Activated naive CD4-positive, alpha-beta T cell treated with anti-CD3 and anti-CD28 coated beads, Interleukin-2, amount 50 U/mL, for 24 hours (primary cell): Measurements from ENCODE around the gene GPR75.
"Not testable (repeated sequence)": the region's sequence is repeated elsewhere in the genome, so short reads cannot be mapped to it uniquely, and the experiment has no call there.

Experiments
- H3K27ac Mint-ChIP-seq: one replicate; pipeline ENCODE4 v1.8.0; 2021; ENCODE audit warnings: mild to moderate bottlenecking, mixed read lengths
- H3K27me3 Mint-ChIP-seq: one replicate; pipeline ENCODE4 v1.8.0; 2021; ENCODE audit warnings: mixed read lengths
- H3K36me3 Mint-ChIP-seq: one replicate; pipeline ENCODE4 v1.8.0; 2021; ENCODE audit warnings: mixed read lengths
- H3K4me1 Mint-ChIP-seq: one replicate; pipeline ENCODE4 v1.8.0; 2021; ENCODE audit warnings: mixed read lengths
- H3K4me3 Mint-ChIP-seq: one replicate; pipeline ENCODE4 v1.8.0; 2021; ENCODE audit warnings: mild to moderate bottlenecking, mixed read lengths
- H3K9me3 Mint-ChIP-seq: one replicate; pipeline ENCODE4 v1.8.0; 2021; ENCODE audit warnings: mixed read lengths

GPR75 gene

GRCh38 chr2:53828331-53828730 is 31.4 kb downstream of the GPR75 start:
- Mint-ChIP-seq H3K27me3 (no peaks in the 10 kb centered on the region), H3K4me1 (no peaks in the 10 kb centered on the region), H3K4me3 (no peak overlapping the region), H3K27ac (no peak overlapping the region), H3K9me3 (no peaks in the 10 kb centered on the region), H3K36me3 (peaks cover 11% of the 10 kb centered on the region)

GRCh38 chr2:53827398-53828175 is 32.2 kb downstream of the GPR75 start:
- peaks cover 11% of the 10 kb centered on the region for H3K36me3 Mint-ChIP-seq
- H3K27me3 Mint-ChIP-seq, result no peaks in the 10 kb centered on the region
- H3K4me1 Mint-ChIP-seq, result no peaks in the 10 kb centered on the region
- H3K27ac Mint-ChIP-seq, result no peak overlapping the region
- no peak overlapping the region for H3K4me3 Mint-ChIP-seq
- no peaks in the 10 kb centered on the region for H3K9me3 Mint-ChIP-seq

DNA sequence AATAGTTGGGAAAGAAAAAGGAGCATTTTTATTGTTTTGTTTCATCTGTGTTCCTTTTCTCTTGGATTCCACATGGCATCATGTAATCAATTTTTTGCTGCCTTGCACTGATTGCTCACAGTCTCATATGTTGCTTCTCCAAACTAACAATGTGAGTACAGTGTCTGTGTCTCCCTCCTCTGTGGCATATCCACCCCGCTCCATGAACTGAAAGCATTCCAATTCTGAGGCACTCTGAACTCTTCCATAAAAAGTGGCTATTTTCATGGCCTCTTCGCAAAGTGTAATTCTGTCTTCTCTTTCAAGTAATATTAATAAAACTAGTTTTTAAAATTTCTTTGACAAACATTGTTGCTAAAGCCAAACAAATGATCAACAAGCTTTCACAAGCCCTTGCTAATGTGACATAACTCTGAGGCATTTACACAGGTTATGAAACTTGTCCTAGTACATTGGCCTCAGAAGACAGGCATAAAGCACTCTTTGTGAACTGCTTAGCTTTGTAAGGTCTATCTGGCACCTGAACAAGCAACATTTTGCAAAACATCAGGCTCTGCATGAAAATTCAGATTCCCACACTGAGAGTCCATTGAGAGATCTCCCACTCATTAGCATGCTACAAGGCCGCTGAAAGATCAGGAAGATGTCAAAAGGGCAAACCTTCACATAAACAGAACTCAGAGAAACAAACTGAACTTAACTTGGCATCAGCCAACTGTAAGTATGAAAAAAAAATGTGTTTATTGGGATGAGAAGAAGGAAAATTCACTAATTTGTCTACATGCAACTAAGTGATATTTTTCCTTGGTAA is 33.0 kb downstream of the GPR75 start:
- Mint-ChIP-seq H3K9me3 (no peaks in the 10 kb centered on the region), H3K27me3 (no peaks in the 10 kb centered on the region), H3K4me1 (no peaks in the 10 kb centered on the region), H3K36me3 (peaks cover 11% of the 10 kb centered on the region), H3K4me3 (no peak overlapping the region), H3K27ac (no peak overlapping the region)

DNA sequence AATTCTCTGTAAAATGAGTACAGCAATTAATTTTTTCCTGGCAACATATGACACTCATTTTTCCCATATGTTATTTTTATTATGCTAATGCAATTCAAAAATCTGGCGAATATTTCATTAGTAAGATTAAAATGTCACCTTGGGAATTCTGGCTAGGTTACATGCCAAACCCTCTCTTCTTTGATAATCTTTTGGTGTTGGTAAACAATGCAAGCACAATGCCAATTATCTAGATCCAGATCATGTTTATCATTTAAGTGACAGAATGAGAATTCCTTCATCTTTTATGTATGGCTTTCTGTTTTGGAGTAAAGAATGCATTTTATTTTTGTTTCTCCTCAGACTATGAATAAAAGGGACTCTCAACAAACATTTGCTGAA is 33.7 kb downstream of the GPR75 start:
- Mint-ChIP-seq H3K4me1 (no peaks in the 10 kb centered on the region), H3K36me3 (peaks cover 10% of the 10 kb centered on the region), H3K4me3 (no peak overlapping the region), H3K9me3 (no peaks in the 10 kb centered on the region), H3K27me3 (no peaks in the 10 kb centered on the region), H3K27ac (no peak overlapping the region)

GRCh38 chr2:53823639-53824038 is 36.1 kb downstream of the GPR75 start:
- H3K4me1 Mint-ChIP-seq, H3K4me3 Mint-ChIP-seq, H3K9me3 Mint-ChIP-seq, H3K36me3 Mint-ChIP-seq, H3K27me3 Mint-ChIP-seq, H3K27ac Mint-ChIP-seq: not testable (repeated sequence)

- Mint-ChIP-seq H3K27ac (no peak overlapping the region), H3K36me3 (peaks cover 8% of the 10 kb centered on the region), H3K9me3 (no peaks in the 10 kb centered on the region), H3K4me1 (no peaks in the 10 kb centered on the region), H3K27me3 (no peaks in the 10 kb centered on the region), H3K4me3 (no peak overlapping the region)
Measured at GRCh38 chr2:53821810-53822209, 38.0 kb downstream of the GPR75 start.

GRCh38 chr2:53820711-53821110 is 39.1 kb downstream of the GPR75 start:
- no peaks in the 10 kb centered on the region for H3K9me3 Mint-ChIP-seq
- H3K4me1 Mint-ChIP-seq, result no peaks in the 10 kb centered on the region
- peaks cover 12% of the 10 kb centered on the region for H3K36me3 Mint-ChIP-seq
- H3K4me3 Mint-ChIP-seq, result no peak overlapping the region
- no peaks in the 10 kb centered on the region for H3K27me3 Mint-ChIP-seq
- H3K27ac Mint-ChIP-seq, result no peak overlapping the region

GRCh38 chr2:53820048-53820447 is 39.7 kb downstream of the GPR75 start:
- Mint-ChIP-seq H3K27me3 (no peaks in the 10 kb centered on the region), H3K36me3 (peaks cover 16% of the 10 kb centered on the region), H3K4me1 (no peaks in the 10 kb centered on the region), H3K9me3 (no peaks in the 10 kb centered on the region), H3K4me3 (no peak overlapping the region), H3K27ac (no peak overlapping the region)

DNA sequence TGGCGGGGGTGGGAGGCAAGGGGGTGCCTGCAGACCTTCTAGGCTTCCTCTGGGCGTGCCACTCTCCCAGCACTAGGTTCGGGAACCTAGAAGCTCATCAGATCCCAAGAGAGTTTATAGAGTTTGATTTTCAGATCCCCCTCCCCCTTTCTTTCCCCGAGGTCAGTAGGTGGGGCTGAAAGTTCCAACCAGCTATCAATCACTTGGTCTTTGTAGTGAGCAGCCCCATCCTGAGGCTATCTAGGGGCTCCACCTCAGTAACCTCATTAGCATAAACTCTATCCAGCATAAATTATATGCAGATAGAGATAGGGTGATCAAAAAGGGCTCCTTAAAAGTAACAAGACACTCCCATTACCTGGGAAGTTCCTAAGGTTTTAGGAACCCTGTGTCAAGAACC is 40.1 kb downstream of the GPR75 start:
- H3K27ac Mint-ChIP-seq, result no peak overlapping the region
- peaks cover 16% of the 10 kb centered on the region for H3K36me3 Mint-ChIP-seq
- no peaks in the 10 kb centered on the region for H3K27me3 Mint-ChIP-seq
- no peak overlapping the region for H3K4me3 Mint-ChIP-seq
- no peaks in the 10 kb centered on the region for H3K4me1 Mint-ChIP-seq
- no peaks in the 10 kb centered on the region for H3K9me3 Mint-ChIP-seq

DNA sequence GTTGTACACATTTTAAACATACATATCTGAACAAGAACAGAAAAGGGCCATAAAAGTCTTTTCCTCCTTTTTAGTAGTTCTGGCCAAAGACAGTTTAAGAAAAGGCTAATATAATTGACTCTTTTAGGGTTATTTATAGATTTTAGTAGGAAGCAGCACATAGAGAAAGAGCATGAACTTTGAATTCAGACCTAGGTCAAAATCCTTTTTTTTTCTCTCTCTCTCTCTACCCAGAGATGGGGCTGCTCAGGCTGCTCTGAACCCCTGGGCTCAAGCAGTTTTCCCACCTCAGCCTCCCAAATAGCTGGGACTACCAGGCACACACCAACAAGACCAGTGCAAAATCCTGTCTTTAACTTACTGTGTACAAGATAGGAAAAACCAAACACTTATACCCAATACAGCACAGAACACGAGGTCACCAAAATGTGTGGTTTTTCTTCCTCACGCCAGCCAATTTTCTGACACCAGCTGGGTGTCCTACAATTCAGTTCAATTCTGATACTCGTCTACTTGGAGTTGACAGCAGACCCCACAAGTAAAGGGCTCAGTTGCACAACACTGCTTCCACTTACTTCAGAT is 40.8 kb downstream of the GPR75 start:
- Mint-ChIP-seq H3K4me3 (no peak overlapping the region), H3K4me1 (no peaks in the 10 kb centered on the region), H3K9me3 (no peaks in the 10 kb centered on the region), H3K27me3 (no peaks in the 10 kb centered on the region), H3K27ac (no peak overlapping the region), H3K36me3 (peaks cover 16% of the 10 kb centered on the region)

DNA sequence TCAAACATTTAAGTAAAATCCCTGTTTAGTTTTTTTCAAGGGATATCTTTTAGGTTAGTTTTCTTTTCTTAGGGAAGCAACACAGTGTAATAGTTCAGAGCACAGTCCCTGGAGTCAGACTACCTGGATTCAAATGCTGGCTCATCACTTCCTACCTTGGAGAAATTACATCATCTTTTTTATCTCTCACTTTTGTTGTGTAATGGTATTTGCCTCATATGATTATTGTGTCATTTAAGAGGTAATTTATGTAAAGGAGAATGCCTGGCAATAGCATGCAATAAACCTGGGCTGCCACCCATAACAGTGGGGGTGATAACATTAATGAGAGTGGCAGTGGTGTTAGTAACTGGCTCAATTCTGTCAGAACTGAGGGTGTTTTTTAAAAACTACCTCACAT is 46.6 kb downstream of the GPR75 start:
- Mint-ChIP-seq H3K4me1 (no peaks in the 10 kb centered on the region), H3K27me3 (no peaks in the 10 kb centered on the region), H3K27ac (no peak overlapping the region), H3K9me3 (no peaks in the 10 kb centered on the region), H3K36me3 (peaks cover 23% of the 10 kb centered on the region), H3K4me3 (no peak overlapping the region)

GRCh38 chr2:53811601-53812000 is 48.2 kb downstream of the GPR75 start:
- no peak overlapping the region for H3K27ac Mint-ChIP-seq
- peaks cover 14% of the 10 kb centered on the region for H3K36me3 Mint-ChIP-seq
- no peak overlapping the region for H3K4me3 Mint-ChIP-seq
- no peaks in the 10 kb centered on the region for H3K27me3 Mint-ChIP-seq
- no peaks in the 10 kb centered on the region for H3K9me3 Mint-ChIP-seq
- H3K4me1 Mint-ChIP-seq, result no peaks in the 10 kb centered on the region
